CD4-positive, CD25-positive, alpha-beta regulatory T cell (primary cell): ENCODE measurements around the gene OSBPL7. TPM values are rescaled to one million over a fixed set of nuclear protein-coding genes. Genes with fewer than 3 reads are reported as not detected.

ENCODE experiments used
- ATAC-seq, 2 donors: fragments of 150-1000 bp; cut with Tn5 transposase; one replicate each; pipeline ENCODE4 v1.10.0; 2021; ENCODE audit warnings: low read depth in 2 of 2, moderate number of reproducible peaks in 2 of 2, moderate library complexity in 1 of 2
- DNase-seq, 3 donors: peaks; one replicate each; pipeline versions ENCODE4 v3.0.0 to v3.0.0-alpha.2; 2012 to 2022; ENCODE audit warnings: mixed read lengths in 1 of 3
- H3K27ac ChIP-seq: one replicate; pipeline ENCODE4 v1.7.0; 2013; ENCODE audit warnings: mild to moderate bottlenecking, low read length; ENCODE audit not compliant: insufficient read depth, poor library complexity, severe bottlenecking
- H3K27me3 ChIP-seq: one replicate; pipeline ENCODE4 v1.7.0; 2013; ENCODE audit warnings: low read length; ENCODE audit not compliant: control insufficient read depth, insufficient read depth
- H3K36me3 ChIP-seq: one replicate; pipeline ENCODE4 v1.7.0; 2013; ENCODE audit warnings: mild to moderate bottlenecking, low read length, moderate library complexity; ENCODE audit not compliant: control insufficient read depth, insufficient read depth
- H3K4me1 ChIP-seq: 2 replicates; pipeline ENCODE4 v1.7.0; 2013; ENCODE audit warnings: mild to moderate bottlenecking, low read length; ENCODE audit not compliant: insufficient read depth, control insufficient read depth, poor library complexity, severe bottlenecking
- H3K4me3 ChIP-seq: one replicate; pipeline ENCODE4 v1.7.0; 2013; ENCODE audit warnings: low read depth, mild to moderate bottlenecking, low read length, moderate library complexity
- H3K9me3 ChIP-seq, 2 experiments: 1 replicate in 1 of 2; 2 replicates in 1 of 2; pipeline ENCODE4 v1.7.0; 2013; ENCODE audit warnings: low read length in 2 of 2, mild to moderate bottlenecking in 1 of 2, moderate library complexity in 1 of 2; ENCODE audit not compliant: control insufficient read depth in 2 of 2
- H3K27ac Mint-ChIP-seq, 3 donors: one replicate each; pipeline ENCODE4 v1.8.0; 2020 to 2022; ENCODE audit warnings: mild to moderate bottlenecking in 3 of 3, mixed read lengths in 3 of 3, moderate library complexity in 2 of 3
- H3K27me3 Mint-ChIP-seq: one replicate; pipeline ENCODE4 v1.8.0; 2022; ENCODE audit warnings: mild to moderate bottlenecking, mixed read lengths
- H3K36me3 Mint-ChIP-seq: one replicate; pipeline ENCODE4 v1.8.0; 2020; ENCODE audit warnings: mixed read lengths
- H3K4me1 Mint-ChIP-seq, 4 donors: one replicate each; pipeline ENCODE4 v1.8.0; 2020 to 2022; ENCODE audit warnings: mixed read lengths in 4 of 4, mild to moderate bottlenecking in 1 of 4
- H3K4me3 Mint-ChIP-seq, 4 donors: one replicate each; pipeline ENCODE4 v1.8.0; 2020 to 2022; ENCODE audit warnings: mild to moderate bottlenecking in 4 of 4, mixed read lengths in 4 of 4, moderate library complexity in 3 of 4
- H3K9me3 Mint-ChIP-seq, 7 donors: one replicate each; pipeline ENCODE4 v1.8.0; 2020 to 2022; ENCODE audit warnings: mixed read lengths in 7 of 7, mild to moderate bottlenecking in 3 of 7, moderate library complexity in 2 of 7
- polyA plus RNA-seq, 4 donors: library from polyadenylated mRNA; unstranded; fragments of 300-500 nt; fragmentation: Illumina TruSeq; gene quantifications; one replicate each; pipeline ENCODE4 v1.2.3, GENCODE V29; 2021
- total RNA-seq: library from RNA; stranded (reverse); gene quantifications from one replicate; pipeline ENCODE4 v1.2.3, GENCODE V29; 2022

Gene OSBPL7, protein sequence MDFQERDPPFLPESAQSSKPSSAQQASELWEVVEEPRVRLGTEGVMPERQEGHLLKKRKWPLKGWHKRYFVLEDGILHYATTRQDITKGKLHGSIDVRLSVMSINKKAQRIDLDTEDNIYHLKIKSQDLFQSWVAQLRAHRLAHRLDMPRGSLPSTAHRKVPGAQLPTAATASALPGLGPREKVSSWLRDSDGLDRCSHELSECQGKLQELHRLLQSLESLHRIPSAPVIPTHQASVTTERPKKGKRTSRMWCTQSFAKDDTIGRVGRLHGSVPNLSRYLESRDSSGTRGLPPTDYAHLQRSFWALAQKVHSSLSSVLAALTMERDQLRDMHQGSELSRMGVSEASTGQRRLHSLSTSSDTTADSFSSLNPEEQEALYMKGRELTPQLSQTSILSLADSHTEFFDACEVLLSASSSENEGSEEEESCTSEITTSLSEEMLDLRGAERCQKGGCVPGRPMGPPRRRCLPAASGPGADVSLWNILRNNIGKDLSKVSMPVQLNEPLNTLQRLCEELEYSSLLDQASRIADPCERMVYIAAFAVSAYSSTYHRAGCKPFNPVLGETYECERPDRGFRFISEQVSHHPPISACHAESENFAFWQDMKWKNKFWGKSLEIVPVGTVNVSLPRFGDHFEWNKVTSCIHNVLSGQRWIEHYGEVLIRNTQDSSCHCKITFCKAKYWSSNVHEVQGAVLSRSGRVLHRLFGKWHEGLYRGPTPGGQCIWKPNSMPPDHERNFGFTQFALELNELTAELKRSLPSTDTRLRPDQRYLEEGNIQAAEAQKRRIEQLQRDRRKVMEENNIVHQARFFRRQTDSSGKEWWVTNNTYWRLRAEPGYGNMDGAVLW
- total RNA-seq (46.1 TPM), polyA plus RNA-seq (1 to 10 TPM; 2.1 to 5.1 (median 3.4) TPM)

DNA sequence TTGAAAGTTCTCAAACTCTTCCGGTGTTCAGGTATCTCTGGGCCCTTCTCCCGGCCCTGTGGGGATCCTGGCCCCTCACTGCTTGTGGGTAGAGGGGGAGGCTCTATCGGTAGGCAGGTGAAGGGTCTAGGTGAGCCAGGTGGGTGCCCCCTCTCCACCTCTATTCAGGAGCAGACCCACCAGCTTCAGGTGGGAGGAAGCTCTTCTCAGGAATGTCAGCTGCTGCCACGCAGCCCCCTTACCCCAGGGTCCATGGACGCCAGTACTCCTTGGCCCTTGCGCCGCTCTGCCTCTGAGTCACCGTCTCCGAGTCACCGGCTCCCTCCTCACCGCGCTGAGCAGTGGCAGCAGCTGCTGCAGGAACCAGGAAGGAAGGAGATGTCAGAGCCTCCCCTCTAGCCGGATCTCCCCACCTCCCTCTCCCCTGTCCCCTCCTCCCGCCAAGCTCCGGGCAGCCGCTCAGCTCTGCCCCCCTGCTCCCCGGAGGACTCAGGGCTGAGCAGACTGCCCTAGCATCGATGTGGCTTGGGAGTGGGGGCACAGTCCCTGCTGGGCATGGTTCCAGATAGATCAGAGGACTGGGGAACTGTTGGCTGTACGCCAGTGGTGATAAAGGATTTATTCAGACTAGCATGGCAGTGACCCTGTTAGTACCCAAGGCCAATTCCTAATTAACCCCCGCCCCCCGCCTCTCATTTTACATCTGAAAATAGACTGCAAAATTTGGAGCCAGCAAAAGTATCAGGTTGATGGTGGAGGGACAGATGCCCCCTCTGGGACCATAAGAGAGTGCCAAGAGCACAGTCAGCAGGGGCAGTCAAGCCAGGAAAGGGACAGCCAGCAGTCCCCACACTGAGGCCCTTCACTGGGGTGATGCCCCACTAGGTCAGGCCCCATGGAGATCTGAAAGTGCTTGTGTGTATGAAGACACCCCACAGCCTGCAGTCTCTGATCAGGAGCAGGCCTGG lies at the start of gene OSBPL7:
Gene OSBPL7 (minus strand): TSS at position 371 of the 968 bp plus-strand sequence. CDS start 1,516 bp downstream, outside the sequence.
- no peaks in the 10 kb centered on the region for H3K9me3 ChIP-seq
- H3K27me3 ChIP-seq: no peaks in the 10 kb centered on the region
- peaks cover 0 to 30% (median 17%) of the 10 kb centered on the region in 4 donors for H3K4me1 Mint-ChIP-seq
- H3K4me3 ChIP-seq: peak within 1 kb of the TSS; percentile 78
- peak within 1 kb of the TSS; percentile 57 to 98 (median 94) for H3K27ac Mint-ChIP-seq
- H3K27me3 Mint-ChIP-seq: no peaks in the 10 kb centered on the region
- peaks cover 27% of the 10 kb centered on the region for H3K4me1 ChIP-seq
- peaks cover 55% of the 10 kb centered on the region for H3K36me3 ChIP-seq
- DNase-seq: peak; percentile 57 to 90 (median 71)
- H3K36me3 Mint-ChIP-seq: peaks cover 30% of the 10 kb centered on the region
- H3K27ac ChIP-seq: peak within 1 kb of the TSS; percentile 72
- no peaks in the 10 kb centered on the region for H3K9me3 Mint-ChIP-seq
- ATAC-seq: peak; percentile 97 to 98
- H3K4me3 Mint-ChIP-seq: peak within 1 kb of the TSS; percentile 95 to 98 (median 98)

DNA sequence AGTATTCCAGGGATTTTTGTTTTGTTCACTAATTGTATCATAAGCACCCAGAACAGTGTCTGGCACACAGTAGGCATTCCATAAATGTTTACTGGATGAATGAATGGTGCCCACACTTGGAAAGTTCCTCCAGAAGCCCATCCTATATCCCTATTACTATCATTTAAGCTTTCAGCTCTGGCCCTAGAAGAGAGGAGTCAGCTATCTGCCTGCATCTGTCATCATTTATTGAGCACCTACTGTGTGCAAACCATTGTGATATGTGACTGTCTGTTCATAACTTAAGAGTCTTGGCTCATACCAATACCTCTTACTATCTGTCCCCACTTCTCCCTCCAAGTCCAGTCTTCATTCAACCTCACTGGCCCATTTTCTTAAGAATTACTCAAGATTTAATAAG lies 49.5 kb upstream of the OSBPL7 start:
- no peak overlapping the region for H3K27ac ChIP-seq
- peaks cover 0 to 1% (median 0%) of the 10 kb centered on the region in 7 donors for H3K9me3 Mint-ChIP-seq
- H3K36me3 ChIP-seq: no peaks in the 10 kb centered on the region
- no peak overlapping the region for H3K4me3 Mint-ChIP-seq
- peaks cover 58% of the 10 kb centered on the region for H3K27me3 Mint-ChIP-seq
- H3K9me3 ChIP-seq: no peaks in the 10 kb centered on the region
- H3K36me3 Mint-ChIP-seq: no peaks in the 10 kb centered on the region
- no peaks in the 10 kb centered on the region for H3K4me1 ChIP-seq
- H3K4me3 ChIP-seq: no peak overlapping the region
- no peak overlapping the region for H3K27ac Mint-ChIP-seq
- DNase-seq (no peak), ATAC-seq (no peak)
- peaks cover 0 to under 1% (median 0%) of the 10 kb centered on the region in 4 donors for H3K4me1 Mint-ChIP-seq
- H3K27me3 ChIP-seq: peaks cover 11% of the 10 kb centered on the region

DNA sequence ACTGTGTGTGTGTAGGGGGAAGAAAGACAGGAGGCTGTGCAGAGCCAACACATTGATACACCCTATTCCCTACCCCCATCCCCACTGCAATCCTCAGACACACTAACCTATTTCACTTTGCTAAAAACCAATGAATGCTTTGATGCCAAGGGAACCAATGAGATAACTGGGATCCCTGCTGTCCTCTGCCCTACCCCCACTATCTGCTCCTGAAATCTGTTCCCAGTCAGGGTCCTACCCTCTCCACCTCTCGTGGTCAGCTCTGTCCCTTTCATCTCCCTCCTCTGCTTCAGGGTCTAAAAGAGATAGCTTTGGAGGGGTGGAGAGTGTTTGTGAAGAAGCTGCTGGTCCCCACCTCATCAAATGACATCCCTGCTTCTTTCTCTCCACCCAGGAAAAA lies 48.5 kb upstream of the OSBPL7 start:
- H3K4me1 ChIP-seq: peaks cover 3% of the 10 kb centered on the region
- peaks cover 52% of the 10 kb centered on the region for H3K27me3 Mint-ChIP-seq
- no peak overlapping the region for H3K4me3 Mint-ChIP-seq
- H3K27ac Mint-ChIP-seq: peak overlapping the region in 1 of 3 donors; percentile 14
- H3K36me3 ChIP-seq: no peaks in the 10 kb centered on the region
- no peaks in the 10 kb centered on the region for H3K9me3 ChIP-seq
- peaks cover 11% of the 10 kb centered on the region for H3K27me3 ChIP-seq
- DNase-seq (no peak), ATAC-seq (no peak)
- no peak overlapping the region for H3K27ac ChIP-seq
- peaks cover 0 to 1% (median 0%) of the 10 kb centered on the region in 7 donors for H3K9me3 Mint-ChIP-seq
- H3K4me1 Mint-ChIP-seq: peaks cover 0 to 5% (median 3%) of the 10 kb centered on the region in 4 donors
- H3K36me3 Mint-ChIP-seq: no peaks in the 10 kb centered on the region
- no peak overlapping the region for H3K4me3 ChIP-seq

DNA sequence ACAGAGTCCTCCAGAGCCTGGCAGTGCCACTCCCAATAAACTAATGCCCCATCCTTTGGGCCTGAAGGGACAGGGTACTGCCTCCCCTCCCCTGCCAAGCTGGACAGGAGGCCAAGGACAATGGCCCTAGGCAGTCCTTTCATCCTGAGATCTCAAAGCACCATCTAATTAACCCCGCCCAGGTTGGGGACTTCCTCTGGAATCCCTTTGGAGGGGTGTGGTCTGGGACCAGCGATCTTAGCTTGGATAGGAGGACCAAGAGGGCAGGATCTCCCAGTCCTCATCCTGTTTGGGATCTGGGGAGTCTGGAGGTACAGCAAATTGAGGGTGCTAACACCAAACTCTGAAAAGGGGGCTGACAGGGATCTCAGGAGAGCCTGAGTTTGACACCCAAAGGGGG lies 47.5 kb upstream of the OSBPL7 start:
- H3K4me3 ChIP-seq: no peak overlapping the region
- H3K27ac Mint-ChIP-seq: no peak overlapping the region
- H3K4me1 Mint-ChIP-seq: peaks cover 0 to 9% (median 7%) of the 10 kb centered on the region in 4 donors
- H3K27ac ChIP-seq: no peak overlapping the region
- H3K4me1 ChIP-seq: peaks cover 8% of the 10 kb centered on the region
- DNase-seq: no peak
- H3K27me3 Mint-ChIP-seq: peaks cover 45% of the 10 kb centered on the region
- ATAC-seq: no peak
- no peaks in the 10 kb centered on the region for H3K36me3 Mint-ChIP-seq
- H3K9me3 Mint-ChIP-seq: peaks cover 0 to 1% (median 0%) of the 10 kb centered on the region in 7 donors
- no peaks in the 10 kb centered on the region for H3K9me3 ChIP-seq
- peaks cover 11% of the 10 kb centered on the region for H3K27me3 ChIP-seq
- no peaks in the 10 kb centered on the region for H3K36me3 ChIP-seq
- no peak overlapping the region for H3K4me3 Mint-ChIP-seq

DNA sequence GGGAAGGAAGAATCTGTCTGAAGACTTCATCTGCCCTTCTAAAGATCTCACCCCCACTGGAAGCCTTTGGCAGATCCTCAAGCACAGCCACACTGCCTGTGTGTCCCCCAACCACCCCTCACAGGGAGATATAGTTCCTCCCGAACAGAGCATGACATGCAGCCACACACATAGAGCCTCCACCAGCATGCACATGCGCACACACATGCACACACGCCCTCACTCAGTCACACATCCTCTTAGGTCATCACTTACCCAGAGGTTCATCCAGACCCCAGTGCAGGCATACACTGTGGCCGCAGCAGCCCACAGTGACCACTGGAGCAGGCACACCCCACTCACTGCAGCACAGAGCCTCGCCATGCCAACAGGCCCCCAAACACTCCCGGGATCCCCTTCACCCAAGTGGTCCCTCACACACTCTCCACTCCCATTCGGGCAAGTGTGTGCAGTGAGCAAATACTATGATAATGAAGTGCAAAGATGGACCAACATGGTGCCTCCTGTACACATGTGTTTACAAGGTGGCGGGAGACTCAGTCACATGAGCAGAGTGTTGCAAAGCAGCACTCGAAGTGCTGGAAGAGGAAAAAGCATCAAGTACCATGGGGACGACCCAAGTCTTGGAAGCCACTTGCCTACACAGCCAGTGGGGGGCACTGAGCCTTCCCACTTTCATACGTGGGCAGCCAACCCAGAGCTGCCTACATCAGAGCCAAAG lies 46.4 kb upstream of the OSBPL7 start:
- Mint-ChIP-seq H3K36me3 (no peaks in the 10 kb centered on the region), H3K4me3 (no peak overlapping the region), H3K4me1 (peaks cover 0 to 12% (median 8%) of the 10 kb centered on the region in 4 donors), H3K27me3 (peaks cover 35% of the 10 kb centered on the region), H3K9me3 (peaks cover 0 to 1% (median 0%) of the 10 kb centered on the region in 7 donors), H3K27ac (peak overlapping the region in 1 of 3 donors; percentile 21)
- DNase-seq: no peak
- Histone ChIP-seq H3K4me1 (peaks cover 9% of the 10 kb centered on the region), H3K4me3 (no peak overlapping the region), H3K36me3 (no peaks in the 10 kb centered on the region), H3K9me3 (no peaks in the 10 kb centered on the region), H3K27ac (no peak overlapping the region), H3K27me3 (peaks cover 11% of the 10 kb centered on the region)
- ATAC-seq: no peak

DNA sequence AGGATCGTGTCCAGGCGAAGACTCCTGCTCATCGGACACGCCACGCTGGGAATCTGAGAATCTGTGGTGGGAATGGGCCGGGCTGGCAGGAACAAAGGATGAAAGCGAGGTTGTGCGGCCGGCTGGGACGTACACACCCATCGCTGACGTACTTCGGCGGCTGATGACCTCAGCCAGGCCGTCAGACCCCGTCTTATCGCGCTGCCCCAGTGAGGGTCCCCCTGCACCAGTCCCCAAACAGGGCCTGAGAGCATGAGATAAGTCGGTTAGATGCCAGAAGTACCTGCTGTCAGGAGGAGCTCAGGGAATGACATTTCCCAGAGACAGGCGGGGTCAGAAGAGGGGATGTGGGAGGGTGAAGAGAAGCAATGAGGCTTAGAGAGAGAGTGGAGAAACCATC lies 45.3 kb upstream of the OSBPL7 start:
- H3K4me3 ChIP-seq: no peak overlapping the region
- Mint-ChIP-seq H3K27me3 (peaks cover 32% of the 10 kb centered on the region), H3K4me3 (no peak overlapping the region), H3K9me3 (peaks cover 0 to 1% (median 0%) of the 10 kb centered on the region in 7 donors), H3K36me3 (no peaks in the 10 kb centered on the region), H3K27ac (peak overlapping the region in 1 of 3 donors; percentile 31), H3K4me1 (peaks cover 0 to 18% (median 8%) of the 10 kb centered on the region in 4 donors)
- no peaks in the 10 kb centered on the region for H3K36me3 ChIP-seq
- DNase-seq (no peak), ATAC-seq (no peak)
- peaks cover 11% of the 10 kb centered on the region for H3K27me3 ChIP-seq
- no peaks in the 10 kb centered on the region for H3K9me3 ChIP-seq
- H3K27ac ChIP-seq: no peak overlapping the region
- peaks cover 16% of the 10 kb centered on the region for H3K4me1 ChIP-seq
